ENCODE data around the gene BNC2.

The BNC2 gene

GRCh38 chr9:16369427-16369826, 501.0 kb downstream of the BNC2 start:
- no peak for DNase-seq (ENCODE audit: low read depth)
- in situ Hi-C loops (cut with HindIII; ENCODE audit: low sequenced_read_pairs): no loop called here
- no peak overlapping the region for H3K4me3 ChIP-seq (ENCODE audit: low read depth, low read length)
- TF ChIP-seq CTCF (IDR thresholded peaks at IDR 0.05; ENCODE audit: low read depth, low read length, missing control alignments): no peak

GRCh38 chr9:16368237-16369087, 502.0 kb downstream of the BNC2 start:
- no peak for TF ChIP-seq CTCF (IDR thresholded peaks at IDR 0.05; ENCODE audit: low read depth, low read length, missing control alignments)
- no peak for DNase-seq (ENCODE audit: low read depth)
- in situ Hi-C loops (cut with HindIII; ENCODE audit: low sequenced_read_pairs): no loop called here

GRCh38 chr9:16367605-16368231, 502.8 kb downstream of the BNC2 start:
- DNase-seq (ENCODE audit: low read depth): no peak
- in situ Hi-C loops (cut with HindIII; ENCODE audit: low sequenced_read_pairs): no loop called here
- TF ChIP-seq CTCF (IDR thresholded peaks at IDR 0.05; ENCODE audit: low read depth, low read length, missing control alignments): no peak

More at GRCh38 chr9:16368237-16369087, 502.0 kb downstream of the BNC2 start:
- no peak overlapping the region for H3K4me3 ChIP-seq (ENCODE audit: low read depth, low read length)

GRCh38 chr9:16364347-16364746, 506.1 kb downstream of the BNC2 start:
- no peak for TF ChIP-seq CTCF (IDR thresholded peaks at IDR 0.05; ENCODE audit: low read depth, low read length, missing control alignments)
- in situ Hi-C loops (cut with HindIII; ENCODE audit: low sequenced_read_pairs): loop anchor here (5.0 kb wide), 1 partner anchor 63 kb away; no protein-coding TSS in a partner anchor
- DNase-seq (ENCODE audit: low read depth): no peak
- no peak overlapping the region for H3K4me3 ChIP-seq (ENCODE audit: low read depth, low read length)

More at GRCh38 chr9:16367605-16368231, 502.8 kb downstream of the BNC2 start:
- H3K4me3 ChIP-seq (ENCODE audit: low read depth, low read length): no peak overlapping the region

- no peak for DNase-seq (ENCODE audit: low read depth)
- H3K4me3 ChIP-seq (ENCODE audit: low read depth, low read length): no peak overlapping the region
- no peak for TF ChIP-seq CTCF (IDR thresholded peaks at IDR 0.05; ENCODE audit: low read depth, low read length, missing control alignments)
- in situ Hi-C loops (cut with HindIII; ENCODE audit: low sequenced_read_pairs): loop anchor here (5.0 kb wide), 1 partner anchor 63 kb away; no protein-coding TSS in a partner anchor
These were observed 506.6 kb downstream of the BNC2 start for GRCh38 chr9:16363916-16364315.

- no peak for TF ChIP-seq CTCF (IDR thresholded peaks at IDR 0.05; ENCODE audit: low read depth, low read length, missing control alignments)
- no peak overlapping the region for H3K4me3 ChIP-seq (ENCODE audit: low read depth, low read length)
- no peak for DNase-seq (ENCODE audit: low read depth)
- in situ Hi-C loops (cut with HindIII; ENCODE audit: low sequenced_read_pairs): loop anchor here (5.0 kb wide), 1 partner anchor 64 kb away; no protein-coding TSS in a partner anchor
These were observed 507.2 kb downstream of the BNC2 start for GRCh38 chr9:16363073-16363781.
